GM10266 (cell line): ENCODE data around the gene BRSK1.

ENCODE experiments used
- DNase-seq: peaks from one replicate; pipeline ENCODE4 v3.0.0; 2012; ENCODE audit errors: extremely low spot score
- CTCF ChIP-seq: IDR thresholded peaks from 2 replicates; pipeline ENCODE4 v1.5.1; 2012; ENCODE audit warnings: mild to moderate bottlenecking, low read depth; ENCODE audit not compliant: control insufficient read depth, insufficient read depth; ENCODE audit errors: missing control alignments

BRSK1 gene

DNA sequence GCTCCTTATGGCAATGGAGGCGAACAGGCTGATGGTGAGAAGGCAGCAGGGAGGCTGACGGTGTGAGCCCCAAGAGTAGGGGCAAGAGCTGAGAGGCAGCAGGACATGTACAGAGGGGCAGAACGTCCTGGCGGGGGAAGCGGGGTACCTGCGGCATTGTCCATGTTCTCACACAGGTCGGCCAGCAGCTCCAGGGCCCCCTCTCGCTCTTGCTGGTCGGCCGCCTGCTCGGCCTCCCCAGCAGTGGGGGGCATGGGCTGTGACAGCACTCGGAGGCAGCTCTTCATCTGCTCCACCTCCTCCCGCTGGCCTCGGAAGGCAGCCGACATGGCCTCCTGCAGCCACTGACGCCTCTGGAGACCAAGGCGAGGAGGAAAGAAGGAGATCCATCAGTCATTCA is 6.3 kb upstream of the BRSK1 start:
- no peak for TF ChIP-seq CTCF
- DNase-seq, result no peak

GRCh38 chr19:55278391-55279135 is 5.2 kb upstream of the BRSK1 start:
- no peak for TF ChIP-seq CTCF
- no peak for DNase-seq

DNA sequence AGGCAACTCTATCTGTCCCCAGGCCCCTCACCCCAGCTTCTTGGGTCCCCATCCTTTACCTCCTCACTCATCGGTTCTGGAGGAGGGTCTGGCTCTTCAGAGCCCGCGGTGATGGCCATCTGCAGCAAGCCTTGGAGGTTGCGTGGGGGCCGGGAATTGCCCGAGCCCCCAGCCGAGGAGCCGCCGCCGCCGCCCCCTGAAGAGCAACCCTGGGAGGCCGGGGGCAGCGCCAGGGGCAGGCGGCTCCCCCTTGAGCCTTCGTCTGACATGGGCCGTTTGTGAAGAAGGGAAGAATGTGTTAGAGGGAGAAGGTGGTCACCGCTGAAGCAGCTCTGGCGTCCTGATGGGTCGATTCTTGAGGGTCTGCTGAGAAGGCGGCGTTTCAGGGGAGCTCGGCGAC is 4.5 kb upstream of the BRSK1 start:
- no peak for TF ChIP-seq CTCF
- no peak for DNase-seq

- no peak for TF ChIP-seq CTCF
- DNase-seq, result peak; percentile 91
These were observed 3.8 kb upstream of the BRSK1 start, which contains the start of gene HSPBP1 for GRCh38 chr19:55279770-55280643. Gene HSPBP1 (minus strand): TSS chr19:55280110. CDS start chr19:55279608, 502 bp downstream.

DNA sequence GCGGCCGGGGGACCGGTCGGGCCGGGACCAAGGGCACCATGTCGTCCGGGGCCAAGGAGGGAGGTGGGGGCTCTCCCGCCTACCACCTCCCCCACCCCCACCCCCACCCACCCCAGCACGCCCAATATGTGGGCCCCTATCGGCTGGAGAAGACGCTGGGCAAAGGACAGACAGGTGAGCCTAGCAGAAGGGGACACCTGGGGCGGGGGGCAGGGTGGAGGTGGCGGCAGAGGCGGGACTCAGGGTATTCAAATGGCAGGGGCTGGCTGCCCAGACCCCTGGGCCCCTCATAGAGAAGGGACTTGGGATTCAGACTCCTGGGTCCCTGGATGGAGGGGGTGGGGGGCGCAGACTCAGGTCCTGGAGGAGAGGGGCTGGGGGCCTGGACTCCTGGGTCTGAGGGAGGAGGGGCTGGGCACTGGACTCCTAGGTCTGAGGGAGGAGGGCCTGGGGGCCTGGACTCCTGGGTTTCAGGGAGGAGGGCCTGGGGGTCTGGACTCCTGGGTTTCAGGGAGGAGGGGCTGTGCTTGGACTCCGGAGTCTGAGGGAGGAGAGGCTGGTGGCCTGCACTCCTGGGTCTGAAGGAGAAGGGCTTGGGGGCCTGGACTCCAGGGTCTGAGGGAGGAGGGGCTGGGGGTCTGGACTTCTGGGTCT is 735 bp downstream of the BRSK1 start:
- DNase-seq, result no peak
- TF ChIP-seq CTCF, result no peak

DNA sequence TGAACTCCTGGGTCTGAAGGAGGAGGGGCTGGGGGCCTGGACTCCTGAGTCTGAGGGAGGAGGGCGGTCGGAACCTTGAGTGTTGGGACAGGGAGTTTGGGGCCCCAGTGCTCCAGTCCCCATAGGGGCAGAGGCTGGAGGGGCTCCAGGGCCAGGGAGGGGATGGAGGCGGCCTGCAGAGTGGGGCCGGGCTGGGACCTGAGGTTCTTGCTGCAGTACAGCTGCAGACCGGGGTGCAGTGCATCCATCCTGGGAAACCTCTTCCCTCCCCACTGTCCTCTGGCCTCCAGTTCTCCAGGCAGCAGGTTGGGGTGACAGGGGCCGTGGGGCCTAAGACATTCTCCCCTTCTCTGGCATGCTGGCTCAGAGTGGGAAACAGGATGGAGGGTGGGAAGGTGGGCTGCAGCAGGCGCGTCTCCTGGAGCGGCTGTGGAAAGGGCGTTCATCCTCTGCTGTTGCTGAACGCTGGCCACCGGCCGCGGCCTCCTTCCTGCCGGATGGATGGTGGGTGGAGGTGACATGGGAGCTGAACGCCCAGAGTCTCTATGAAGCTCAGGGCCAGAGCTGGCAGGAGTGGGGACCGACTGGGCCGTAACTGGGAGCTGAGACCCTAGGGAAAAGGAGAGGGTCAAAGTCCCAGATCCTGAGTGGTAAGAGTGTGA is 1.6 kb downstream of the BRSK1 start:
- DNase-seq, result no peak

More for the DNA sequence above, 1.6 kb downstream of the BRSK1 start:
- no peak for TF ChIP-seq CTCF
